HG03139 (cell line): ENCODE measurements around the gene KNOP1.

Experiments used
- ATAC-seq: cut with Tn5 transposase; IDR thresholded peaks from one replicate; pipeline ENCODE4 v1.9.1; 2021; ENCODE audit not compliant: unreplicated experiment

KNOP1 gene, protein sequence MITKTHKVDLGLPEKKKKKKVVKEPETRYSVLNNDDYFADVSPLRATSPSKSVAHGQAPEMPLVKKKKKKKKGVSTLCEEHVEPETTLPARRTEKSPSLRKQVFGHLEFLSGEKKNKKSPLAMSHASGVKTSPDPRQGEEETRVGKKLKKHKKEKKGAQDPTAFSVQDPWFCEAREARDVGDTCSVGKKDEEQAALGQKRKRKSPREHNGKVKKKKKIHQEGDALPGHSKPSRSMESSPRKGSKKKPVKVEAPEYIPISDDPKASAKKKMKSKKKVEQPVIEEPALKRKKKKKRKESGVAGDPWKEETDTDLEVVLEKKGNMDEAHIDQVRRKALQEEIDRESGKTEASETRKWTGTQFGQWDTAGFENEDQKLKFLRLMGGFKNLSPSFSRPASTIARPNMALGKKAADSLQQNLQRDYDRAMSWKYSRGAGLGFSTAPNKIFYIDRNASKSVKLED

DNA sequence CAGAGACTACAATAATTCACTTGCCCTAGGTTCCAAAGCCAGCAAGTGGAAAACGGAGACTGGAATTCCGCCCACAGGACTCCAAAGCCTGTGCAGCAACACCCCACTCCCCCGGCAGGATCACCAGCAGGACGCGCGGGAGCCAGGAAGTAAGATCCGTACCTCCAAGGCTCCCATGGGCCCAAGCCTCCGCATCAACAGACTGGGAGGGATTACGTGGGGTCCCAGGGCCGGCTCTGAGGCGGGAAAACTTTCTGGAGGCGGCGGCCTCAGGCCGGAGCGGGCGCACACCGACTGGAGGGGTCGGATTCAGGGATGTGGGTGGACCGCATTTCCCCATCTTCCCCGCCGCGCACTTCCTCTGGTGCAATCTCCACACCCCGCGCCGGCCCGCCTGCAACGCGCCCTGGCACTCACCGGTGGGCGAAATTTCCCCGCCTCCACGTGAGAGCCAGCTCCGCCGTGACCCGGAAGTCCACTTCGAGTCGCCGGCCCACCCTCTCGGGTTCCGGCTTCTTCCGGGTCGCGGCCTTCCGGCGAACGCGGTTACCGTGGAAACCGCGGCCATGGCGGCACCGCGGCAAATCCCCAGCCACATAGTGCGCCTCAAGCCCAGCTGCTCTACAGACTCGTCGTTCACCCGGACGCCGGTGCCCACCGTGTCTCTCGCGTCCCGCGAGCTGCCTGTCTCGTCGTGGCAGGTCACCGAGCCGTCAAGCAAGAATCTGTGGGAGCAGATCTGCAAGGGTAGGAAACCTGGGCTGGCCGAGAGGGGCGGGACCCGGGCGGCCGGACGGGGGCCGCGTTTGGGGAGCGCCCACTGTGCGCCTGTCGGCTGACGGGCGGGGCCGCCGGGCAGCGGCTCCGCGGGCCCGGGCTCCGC, at the start of gene KNOP1, which contains the start of gene IQCK:
KNOP1 (minus strand) TSS at position 487 of the 883 bp plus-strand sequence. CDS start 3,192 bp downstream, outside the sequence.
IQCK (plus strand) TSS at position 531 of the 883 bp plus-strand sequence; CDS start at position 567, 36 bp downstream.
- ATAC-seq: peak; percentile 89

- ATAC-seq: no peak
These were observed 49.5 kb upstream of the KNOP1 start for GRCh38 chr16:19767497-19767896.

DNA sequence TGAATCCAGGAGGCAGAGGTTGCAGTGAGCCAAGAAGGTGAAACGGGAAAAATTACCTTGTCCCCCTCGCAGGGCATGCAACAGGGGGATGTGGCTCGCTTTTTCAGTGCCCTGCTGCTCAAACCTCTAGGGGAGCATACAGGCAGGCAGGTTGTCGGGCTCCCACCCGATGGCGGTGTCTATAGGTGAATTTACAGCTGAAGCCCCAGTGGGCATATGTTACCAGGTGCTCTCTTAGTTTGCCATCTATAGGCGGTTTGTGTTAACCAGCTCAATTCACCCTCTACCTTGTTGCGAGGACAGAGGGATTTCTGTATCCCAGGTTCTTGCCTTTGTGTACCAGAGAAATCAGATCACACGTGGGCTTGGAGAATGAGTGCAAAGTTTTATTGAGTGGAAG, 49.0 kb upstream of the KNOP1 start:
- no peak for ATAC-seq

- no peak for ATAC-seq
These were observed 48.5 kb upstream of the KNOP1 start for GRCh38 chr16:19766554-19766884.

- no peak for ATAC-seq
These were observed 48.0 kb upstream of the KNOP1 start for GRCh38 chr16:19765860-19766553.

DNA sequence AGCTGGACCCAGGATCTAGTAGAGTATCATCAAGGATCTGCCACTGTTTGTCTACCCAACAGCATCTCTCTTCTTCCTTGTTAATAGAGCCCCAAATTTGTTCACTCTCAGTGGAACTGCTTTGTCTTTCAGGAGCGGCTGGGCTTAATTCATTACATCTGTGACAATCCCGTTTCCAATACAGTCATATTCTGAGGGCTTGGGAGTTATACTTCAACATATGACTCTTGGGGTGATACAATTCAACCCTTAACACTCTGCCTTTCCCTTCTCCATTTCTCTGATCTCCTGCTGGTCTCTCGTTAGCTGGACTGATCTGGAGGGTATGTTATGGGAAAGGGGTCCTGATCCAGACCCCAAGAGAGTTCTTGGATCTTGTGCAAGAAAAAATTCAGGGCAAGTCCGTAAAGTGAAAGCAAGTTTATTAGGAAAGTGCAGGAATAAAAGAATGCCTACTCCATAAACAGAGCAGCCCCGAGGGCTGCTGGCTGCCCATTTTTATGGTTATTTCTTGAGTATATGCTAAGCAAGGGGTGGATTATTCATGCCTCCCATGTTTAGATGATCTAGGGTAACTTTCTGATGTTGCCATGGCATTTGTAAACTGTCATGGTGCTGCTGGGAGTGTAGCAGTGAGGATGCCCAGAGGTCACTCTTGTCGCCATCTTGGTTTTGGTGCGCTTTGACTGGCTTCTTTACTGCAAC, 42.5 kb upstream of the KNOP1 start:
- no peak for ATAC-seq

GRCh38 chr16:19757762-19758595, 40.0 kb upstream of the KNOP1 start:
- ATAC-seq: no peak

DNA sequence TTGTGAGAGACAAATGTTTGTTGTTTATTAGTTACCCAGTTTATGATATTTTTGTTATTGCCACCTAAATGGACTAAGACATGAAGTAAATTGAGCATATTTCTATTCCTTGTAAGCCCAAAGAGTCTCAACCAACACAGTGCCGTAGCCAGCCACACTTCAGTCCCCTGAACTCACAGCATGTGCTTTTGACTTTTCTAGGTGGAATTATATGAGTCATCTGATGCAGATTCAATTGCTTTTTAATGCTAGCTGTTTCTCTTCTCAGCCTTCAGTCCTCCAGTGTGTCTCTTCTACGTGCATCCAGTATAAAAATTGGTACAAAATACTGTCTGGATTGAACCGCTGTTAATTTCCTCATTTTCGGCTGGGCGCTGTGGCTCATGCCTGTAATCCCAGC, 39.0 kb upstream of the KNOP1 start:
- ATAC-seq: no peak

GRCh38 chr16:19755268-19755667, 37.2 kb upstream of the KNOP1 start:
- ATAC-seq: no peak

GRCh38 chr16:19754644-19755036, 36.6 kb upstream of the KNOP1 start:
- ATAC-seq: no peak

- ATAC-seq: no peak
These were observed 36.0 kb upstream of the KNOP1 start for GRCh38 chr16:19753815-19754643.

DNA sequence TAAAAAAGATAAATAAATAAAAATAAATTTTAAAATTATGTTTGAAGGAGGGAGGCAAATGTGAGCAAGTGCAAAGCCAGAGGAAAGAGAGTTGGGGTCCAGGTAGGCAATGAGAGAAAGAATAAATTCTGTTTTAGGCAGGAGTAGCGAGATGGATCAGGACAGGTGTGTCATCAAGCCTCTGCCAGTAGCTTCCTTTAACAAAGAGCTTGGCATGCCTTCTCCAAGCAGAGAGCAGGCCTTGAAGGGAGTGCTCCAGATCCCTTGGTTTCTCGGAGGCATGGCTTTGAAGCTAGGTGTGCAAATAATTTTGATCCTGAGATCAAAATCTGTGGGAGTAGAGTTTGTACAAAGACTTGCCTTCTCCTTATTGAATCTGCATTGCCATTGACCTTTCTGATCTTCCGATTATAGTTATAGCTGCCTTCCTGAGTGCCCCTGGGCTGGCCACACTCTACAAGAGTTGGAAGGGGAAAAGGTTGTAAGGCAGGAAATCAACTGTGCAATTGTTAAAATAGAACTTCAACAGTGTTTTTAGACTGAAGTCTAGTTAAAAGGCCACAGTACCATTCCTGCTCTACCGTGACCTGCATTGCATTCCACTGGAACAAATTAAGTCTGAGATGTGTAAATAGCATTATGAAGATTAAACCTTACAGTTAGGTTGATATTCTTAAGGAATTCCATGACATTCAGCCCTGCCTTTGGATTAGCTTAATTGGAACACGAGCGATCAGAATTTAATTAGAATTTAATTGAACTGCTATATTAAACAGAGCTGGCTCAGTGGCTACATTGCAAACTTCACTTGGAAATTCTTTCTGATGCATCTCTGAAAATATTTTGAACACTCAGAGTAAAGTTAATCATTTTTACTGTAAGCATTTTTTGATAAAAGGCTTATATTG, 33.7 kb upstream of the KNOP1 start:
- no peak for ATAC-seq

- no peak for ATAC-seq
These were observed 31.6 kb upstream of the KNOP1 start for GRCh38 chr16:19749571-19750080.

DNA sequence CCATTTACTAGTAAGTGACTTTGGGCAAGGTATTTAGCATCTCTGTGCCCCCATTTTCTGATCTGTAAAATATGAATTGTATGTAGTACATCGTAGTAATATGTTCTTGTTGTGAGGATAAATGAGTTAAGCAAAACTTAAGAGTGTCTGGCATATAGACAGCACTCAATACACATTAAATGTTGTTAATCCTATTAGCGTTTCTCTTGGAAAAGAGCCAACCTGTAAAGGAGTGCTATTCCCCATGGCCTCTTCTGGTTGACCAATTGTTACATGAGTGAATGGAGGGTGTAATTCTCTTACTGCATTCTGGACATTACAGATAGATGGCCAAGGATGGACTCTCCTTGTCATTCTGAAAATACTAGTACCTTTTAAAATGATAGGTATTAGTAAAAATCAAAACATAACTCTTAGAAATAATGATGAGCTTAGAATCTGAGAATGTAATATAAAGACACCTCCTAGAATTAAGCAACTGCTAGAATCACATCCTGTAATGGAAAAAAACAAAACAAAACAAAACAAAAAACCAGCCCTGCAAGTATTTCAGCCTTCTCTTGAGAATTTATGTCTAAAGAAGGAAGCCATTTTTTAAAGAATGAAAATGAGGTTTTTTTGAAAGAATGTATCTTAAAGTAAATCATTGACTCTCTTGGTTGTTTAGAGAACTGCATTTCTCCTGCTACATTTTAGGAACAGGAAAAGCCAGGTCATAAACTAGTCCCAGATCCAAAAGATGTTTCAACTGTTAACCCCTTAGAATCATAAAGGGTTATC, 30.6 kb upstream of the KNOP1 start:
- ATAC-seq: no peak

- no peak for ATAC-seq
These were observed 28.5 kb upstream of the KNOP1 start for GRCh38 chr16:19746561-19746960.

DNA sequence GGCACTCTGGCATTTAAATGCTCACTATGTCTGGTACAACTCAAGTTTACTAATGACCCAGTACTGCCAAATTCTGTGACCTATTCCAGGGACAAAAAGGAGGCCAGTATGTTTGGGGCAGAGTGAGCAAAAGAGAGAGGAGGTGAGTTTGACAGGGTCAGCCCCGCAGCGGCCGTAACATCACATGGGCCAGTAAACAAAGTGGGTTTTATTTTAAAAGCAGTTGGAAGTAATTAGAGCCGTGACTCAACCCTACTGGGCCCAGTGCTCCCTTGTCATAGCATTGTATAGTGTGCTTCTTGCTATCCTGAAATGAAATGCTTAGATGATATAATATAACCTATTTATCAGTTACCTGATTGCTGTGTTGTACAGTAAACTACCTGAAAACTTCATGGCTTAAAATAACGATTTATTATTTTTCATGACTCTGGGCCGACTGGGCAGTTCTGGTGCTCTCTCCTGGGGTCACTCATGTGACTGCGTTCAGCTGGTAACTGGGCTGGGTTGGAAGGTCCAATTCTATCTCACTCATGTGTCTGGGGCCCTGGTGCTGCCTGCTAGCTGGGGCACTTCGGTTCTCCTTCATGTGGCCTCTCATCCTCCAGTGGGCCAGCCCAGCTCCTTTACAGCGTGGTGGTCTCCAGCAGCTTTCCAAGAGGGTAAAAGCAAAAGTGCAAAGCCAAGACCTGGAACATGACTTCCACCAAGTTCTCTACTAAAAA, 27.4 kb upstream of the KNOP1 start:
- ATAC-seq: no peak
